ENCODE measurements around the gene CEP120.
A peak's percentile ranks its signal among the peaks of the same experiment; 100 is the strongest.
"Not testable (repeated sequence)": the region's sequence is repeated elsewhere in the genome, so short reads cannot be mapped to it uniquely, and the experiment has no call there.

The CEP120 gene

GRCh38 chr5:123371575-123372179, 51.5 kb downstream of the CEP120 start:
- DNase-seq = peak; percentile 27

GRCh38 chr5:123369371-123369968, 53.7 kb downstream of the CEP120 start:
- DNase-seq = no peak

- DNase-seq = peak; percentile 27
Observed at GRCh38 chr5:123367739-123368138, 55.5 kb downstream of the CEP120 start.

GRCh38 chr5:123365156-123365555, 58.0 kb downstream of the CEP120 start:
- no peak for DNase-seq

GRCh38 chr5:123364441-123365155, 58.6 kb downstream of the CEP120 start:
- no peak for DNase-seq

- DNase-seq = no peak
Observed at GRCh38 chr5:123360910-123361309, 62.3 kb downstream of the CEP120 start.

GRCh38 chr5:123360201-123360571, 63.0 kb downstream of the CEP120 start:
- DNase-seq = no peak

GRCh38 chr5:123359454-123360200, 63.6 kb downstream of the CEP120 start:
- DNase-seq = no peak

- DNase-seq = no peak
Observed at GRCh38 chr5:123358751-123359150, 64.5 kb downstream of the CEP120 start.

- DNase-seq = no peak
Observed at GRCh38 chr5:123358304-123358703, 64.9 kb downstream of the CEP120 start.

- no peak for DNase-seq
Observed at GRCh38 chr5:123351820-123352219, 71.4 kb downstream of the CEP120 start.

- DNase-seq = no peak
Observed at GRCh38 chr5:123351240-123351639, 72.0 kb downstream of the CEP120 start.

- no peak for DNase-seq
Observed at GRCh38 chr5:123350742-123351141, 72.5 kb downstream of the CEP120 start.

- DNase-seq = peak; percentile 29
Observed at GRCh38 chr5:123344816-123345426, 78.3 kb downstream of the CEP120 start.

GRCh38 chr5:123340928-123341327, 82.3 kb downstream of the CEP120 start:
- DNase-seq = no peak

GRCh38 chr5:123308377-123308776, 114.8 kb downstream of the CEP120 start:
- not testable (repeated sequence) for DNase-seq

- DNase-seq = no peak
Observed at GRCh38 chr5:123305751-123306150, 117.5 kb downstream of the CEP120 start.

- DNase-seq = no peak
Observed at GRCh38 chr5:123304777-123305316, 118.4 kb downstream of the CEP120 start.

- DNase-seq = no peak
Observed at GRCh38 chr5:123303802-123304201, 119.4 kb downstream of the CEP120 start.

GRCh38 chr5:123300266-123300665, 122.9 kb downstream of the CEP120 start:
- no peak for DNase-seq

GRCh38 chr5:123299136-123299535, 124.1 kb downstream of the CEP120 start:
- DNase-seq = no peak

- no peak for DNase-seq
Observed at GRCh38 chr5:123298335-123299030, 124.7 kb downstream of the CEP120 start.

Data from hematopoietic multipotent progenitor cell treated with erythropoietin and hydrocortisone succinate and interleukin-3 and kit ligand, for 8 days (in vitro differentiated cells).